Choroid plexus epithelial cell (primary cell): ENCODE measurements around the gene PAX2.
A peak's percentile ranks its signal among the peaks of the same experiment; 100 is the strongest.

Experiments used
- DNase-seq: peaks from one replicate; pipeline ENCODE4 v3.0.0-alpha.2; 2010; ENCODE audit warnings: low read depth
- H3K4me3 ChIP-seq: 2 replicates; pipeline ENCODE4 v1.5.1; 2011; ENCODE audit warnings: low read depth, mild to moderate bottlenecking, control low read depth, low read length, moderate library complexity
- TF ChIP-seq, protein P1 (sequence below): conservative IDR thresholded peaks from 2 replicates; pipeline ENCODE4 v1.5.1; 2011; ENCODE audit warnings: low read depth, mild to moderate bottlenecking, control low read depth, inconsistent platforms, low read length, moderate library complexity

Gene PAX2

GRCh38 chr10:100826983-100827818 lies 81.8 kb downstream of the PAX2 start:
- TF ChIP-seq, protein P1, sequence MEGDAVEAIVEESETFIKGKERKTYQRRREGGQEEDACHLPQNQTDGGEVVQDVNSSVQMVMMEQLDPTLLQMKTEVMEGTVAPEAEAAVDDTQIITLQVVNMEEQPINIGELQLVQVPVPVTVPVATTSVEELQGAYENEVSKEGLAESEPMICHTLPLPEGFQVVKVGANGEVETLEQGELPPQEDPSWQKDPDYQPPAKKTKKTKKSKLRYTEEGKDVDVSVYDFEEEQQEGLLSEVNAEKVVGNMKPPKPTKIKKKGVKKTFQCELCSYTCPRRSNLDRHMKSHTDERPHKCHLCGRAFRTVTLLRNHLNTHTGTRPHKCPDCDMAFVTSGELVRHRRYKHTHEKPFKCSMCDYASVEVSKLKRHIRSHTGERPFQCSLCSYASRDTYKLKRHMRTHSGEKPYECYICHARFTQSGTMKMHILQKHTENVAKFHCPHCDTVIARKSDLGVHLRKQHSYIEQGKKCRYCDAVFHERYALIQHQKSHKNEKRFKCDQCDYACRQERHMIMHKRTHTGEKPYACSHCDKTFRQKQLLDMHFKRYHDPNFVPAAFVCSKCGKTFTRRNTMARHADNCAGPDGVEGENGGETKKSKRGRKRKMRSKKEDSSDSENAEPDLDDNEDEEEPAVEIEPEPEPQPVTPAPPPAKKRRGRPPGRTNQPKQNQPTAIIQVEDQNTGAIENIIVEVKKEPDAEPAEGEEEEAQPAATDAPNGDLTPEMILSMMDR = peak; percentile 13
- no peak overlapping the region for H3K4me3 ChIP-seq
- no peak for DNase-seq

GRCh38 chr10:100827819-100828737 lies 82.7 kb downstream of the PAX2 start:
- H3K4me3 ChIP-seq = no peak overlapping the region
- TF ChIP-seq, protein P1 = no peak
- no peak for DNase-seq

GRCh38 chr10:100828738-100829096 lies 83.3 kb downstream of the PAX2 start:
- H3K4me3 ChIP-seq = no peak overlapping the region
- TF ChIP-seq, protein P1 = no peak
- DNase-seq = no peak

- no peak for DNase-seq
- TF ChIP-seq, protein P1 = no peak
- no peak overlapping the region for H3K4me3 ChIP-seq
These were observed 83.9 kb downstream of the PAX2 start for GRCh38 chr10:100829097-100829870.

- no peak for DNase-seq
- H3K4me3 ChIP-seq = no peak overlapping the region
- TF ChIP-seq, protein P1 = no peak
These were observed 84.7 kb downstream of the PAX2 start for GRCh38 chr10:100829933-100830727.

GRCh38 chr10:100830728-100831111 lies 85.3 kb downstream of the PAX2 start:
- H3K4me3 ChIP-seq = no peak overlapping the region
- no peak for DNase-seq
- TF ChIP-seq, protein P1 = no peak
